ENCODE results near the gene PRSS12. TPM values are rescaled to one million over a fixed set of nuclear protein-coding genes. Genes with fewer than 3 reads are reported as not detected.

Gene PRSS12
- total RNA-seq, 1 experiment from 2014 or later, result 5.4 TPM

DNA sequence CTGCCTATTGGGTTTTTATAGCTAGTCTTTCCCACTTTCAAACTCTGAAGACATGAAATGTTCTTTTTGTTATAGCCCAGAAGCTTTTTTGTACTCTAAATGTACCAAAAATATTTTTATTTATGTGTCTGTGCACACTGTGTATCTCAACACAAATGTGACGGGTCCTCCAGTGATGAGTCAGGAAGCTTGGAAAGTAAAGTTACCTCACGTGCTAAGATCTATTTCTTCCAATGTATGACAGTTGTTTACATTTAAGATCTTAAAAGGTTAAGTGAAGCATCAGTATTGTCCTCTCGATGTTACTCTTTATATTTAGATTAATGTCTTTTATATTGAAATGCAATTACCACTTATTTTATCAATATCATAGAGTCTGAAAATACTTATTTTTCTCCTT lies 29.1 kb upstream of the PRSS12 start:
- H2BK5ac ChIP-seq (ENCODE audit: insufficient read length, low read length), result no peak overlapping the region
- no peak for TF ChIP-seq CTCF (conservative IDR thresholded peaks at IDR 0.05)
- H3T11ph ChIP-seq (ENCODE audit: low read length), result no peak overlapping the region
- no peak overlapping the region for H3K14ac ChIP-seq (ENCODE audit: insufficient read depth, low read length)
- H3K27me3 ChIP-seq (ENCODE audit: insufficient read depth, low read length), result no peaks in the 10 kb centered on the region
- Mint-ChIP-seq H3K27me3 (ENCODE audit: low read depth) (no peaks in the 10 kb centered on the region), H3K4me3 (no peak overlapping the region), H3K36me3 (ENCODE audit: insufficient read depth in 1 of 3, low read depth in 3 of 3) (peaks cover 2 to 10% (median 5%) of the 10 kb centered on the region in 3 experiments; a peak in 4 of 7 replicates), H3K27ac (no peak overlapping the region), H3K9me3 (peaks cover 9 to 11% of the 10 kb centered on the region in 2 experiments), H3K4me1 (no peaks in the 10 kb centered on the region; a peak in 1 of 4 replicates)
- no peak overlapping the region for H2BK12ac ChIP-seq (ENCODE audit: insufficient read length, low read depth, low read length)
- H3K4me1 ChIP-seq (ENCODE audit: insufficient read depth, low read length), result no peaks in the 10 kb centered on the region
- no peak overlapping the region for H4K8ac ChIP-seq (replicated peaks; ENCODE audit: insufficient read length, low read depth, low read length)
- no peak overlapping the region for H4K91ac ChIP-seq (ENCODE audit: insufficient read length, low read depth, low read length)
- no peak overlapping the region for H2BK15ac ChIP-seq (ENCODE audit: low read depth, low read length)
- no peak overlapping the region for H3K4me2 ChIP-seq (ENCODE audit: insufficient read depth, insufficient read length, low read length)
- no peaks in the 10 kb centered on the region for H3K23me2 ChIP-seq (ENCODE audit: insufficient read length, low read depth, low read length, poor library complexity, severe bottlenecking)
- no peak overlapping the region for H2AK5ac ChIP-seq (ENCODE audit: insufficient read length, low read length)
- H3K18ac ChIP-seq (ENCODE audit: insufficient read length, low read depth, low read length), result no peak overlapping the region
- H3K9me3 ChIP-seq (ENCODE audit: control insufficient read depth, low read depth, low read length), result no peaks in the 10 kb centered on the region
- H4K20me1 ChIP-seq (ENCODE audit: control insufficient read depth, insufficient read depth, insufficient read length), result no peaks in the 10 kb centered on the region
- H3K79me1 ChIP-seq (ENCODE audit: insufficient read depth, low read depth, low read length, poor library complexity, severe bottlenecking), result no peaks in the 10 kb centered on the region
- no peaks in the 10 kb centered on the region for H3K79me2 ChIP-seq (ENCODE audit: insufficient read depth, low read length)
- H4K5ac ChIP-seq (ENCODE audit: insufficient read length, low read depth, low read length), result no peak overlapping the region
- no peak overlapping the region for H3K23ac ChIP-seq (ENCODE audit: insufficient read length, low read depth, low read length)
- no peak overlapping the region for H3K56ac ChIP-seq (ENCODE audit: insufficient read length, low read depth, low read length)
- no peak overlapping the region for H2BK120ac ChIP-seq (ENCODE audit: low read depth, low read length, poor library complexity, severe bottlenecking)
- H3K27ac ChIP-seq (ENCODE audit: insufficient read length, low read depth, low read length), result no peak overlapping the region
- no peak for DNase-seq
- H3K4ac ChIP-seq (ENCODE audit: low read depth, low read length), result no peak overlapping the region
- H3K9ac ChIP-seq (ENCODE audit: extremely low read depth, insufficient read length, low read length), result no peak overlapping the region
- H2AFZ ChIP-seq (ENCODE audit: low read length), result no peak overlapping the region
- no CpG with 5 or more reads among the region's 3 CpGs for WGBS (ENCODE audit: extremely low coverage, insufficient read length, low lambda C conversion rate)
- no peak overlapping the region for H2BK20ac ChIP-seq (ENCODE audit: low read depth, low read length, poor library complexity, severe bottlenecking)
